RCC 7860 (cell line): ENCODE measurements around the gene SGSH.
"Not testable (repeated sequence)": the region's sequence is repeated elsewhere in the genome, so short reads cannot be mapped to it uniquely, and the experiment has no call there.

ENCODE experiments used
- DNase-seq: peaks from one replicate; pipeline ENCODE4 v3.0.0-alpha.2; 2015; ENCODE audit warnings: low spot score
- FAIRE-seq: peaks from 2 replicates; lab custom pipeline; 2012; peaks lifted over from hg19 to GRCh38; lab: Jason Lieb, UNC

SGSH gene

GRCh38 chr17:80212962-80213642 lies 7.0 kb downstream of the SGSH start:
- FAIRE-seq (no peak), DNase-seq (no peak)

GRCh38 chr17:80212511-80212910 lies 7.6 kb downstream of the SGSH start:
- DNase-seq (no peak), FAIRE-seq (no peak)

DNA sequence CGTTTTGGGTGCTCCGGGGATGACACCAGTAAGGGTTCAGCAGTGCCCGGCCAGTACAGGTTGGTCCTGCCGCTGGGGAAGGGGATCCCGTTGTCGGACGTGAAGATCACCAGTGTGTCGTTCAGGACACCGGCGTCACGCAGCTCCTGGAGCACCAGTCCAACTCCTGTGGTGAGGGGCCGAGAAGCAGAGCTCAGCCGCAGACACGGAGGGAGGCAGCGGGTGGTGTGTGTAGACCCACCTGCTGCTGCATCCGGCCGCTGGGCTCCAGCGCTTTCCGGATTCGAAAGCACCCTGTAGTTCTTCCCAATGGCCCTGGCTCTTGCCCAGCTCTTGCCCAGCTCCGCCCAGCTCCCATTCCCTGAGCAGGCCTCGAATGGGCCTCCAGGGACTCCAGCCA lies 8.0 kb downstream of the SGSH start:
- no peak for DNase-seq
- no peak for FAIRE-seq

DNA sequence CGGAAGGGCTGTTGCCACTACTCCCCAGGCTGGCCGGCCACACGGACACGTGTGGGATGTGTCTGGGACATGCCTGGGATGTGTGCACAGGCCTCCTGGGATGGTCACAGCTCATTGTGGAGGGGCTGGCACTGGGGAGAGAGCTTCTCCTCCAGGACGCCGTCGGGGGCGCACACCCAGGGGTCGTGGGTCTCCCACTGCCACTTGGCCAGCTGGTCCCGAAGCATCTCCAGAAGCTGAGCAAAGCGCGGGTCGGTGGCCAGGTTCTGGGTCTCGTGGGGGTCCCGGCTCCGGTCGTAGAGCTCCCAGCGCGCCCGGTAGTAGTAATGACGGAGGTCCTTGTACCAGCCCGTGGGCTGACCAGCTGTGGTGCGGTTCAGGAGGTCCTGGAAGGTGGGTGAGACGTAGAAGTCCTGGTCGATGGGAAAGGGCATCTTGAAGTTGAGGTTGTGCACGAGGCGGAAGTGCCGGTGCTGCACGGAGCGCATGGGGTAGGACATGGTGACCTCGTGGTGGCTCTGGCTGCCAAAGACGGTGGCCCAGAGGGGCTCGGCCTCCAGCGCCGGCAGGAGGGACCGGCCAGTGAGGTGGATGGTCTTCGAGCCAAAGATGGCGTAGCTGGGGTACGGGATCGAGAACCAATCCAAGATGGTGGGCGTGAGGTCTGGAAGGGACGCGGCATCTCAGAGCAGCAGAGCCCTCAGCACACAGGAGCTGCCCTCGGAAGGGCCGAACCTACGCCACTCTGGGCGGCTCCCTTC lies 9.6 kb downstream of the SGSH start:
- no peak for FAIRE-seq

DNA sequence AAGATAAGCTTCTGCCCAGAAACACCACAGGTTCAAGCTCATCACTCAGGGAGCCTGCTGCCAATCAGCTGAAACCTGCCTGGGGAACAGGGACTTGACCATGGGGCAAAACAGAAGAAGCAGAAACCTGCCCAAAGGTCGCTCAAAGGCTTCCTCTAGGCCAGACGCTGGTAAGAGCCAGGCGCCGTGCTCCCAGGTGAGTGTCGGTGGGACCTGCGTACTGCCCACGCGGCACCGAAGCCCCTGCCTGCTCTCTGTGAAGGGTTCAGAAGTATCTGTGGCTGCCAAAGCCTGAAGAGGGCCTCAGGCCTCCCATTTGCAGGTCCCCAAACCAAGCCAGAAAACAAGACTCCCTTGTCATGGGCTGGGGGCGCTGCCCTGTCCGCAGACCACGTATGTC lies 10.4 kb downstream of the SGSH start:
- DNase-seq = no peak
- no peak for FAIRE-seq

More for the DNA sequence above, 9.6 kb downstream of the SGSH start:
- no peak for DNase-seq

GRCh38 chr17:80208050-80208449 lies 12.1 kb downstream of the SGSH start:
- no peak for DNase-seq
- FAIRE-seq = no peak

GRCh38 chr17:80205811-80206210 lies 14.3 kb downstream of the SGSH start:
- no peak for DNase-seq
- no peak for FAIRE-seq

- no peak for DNase-seq
- no peak for FAIRE-seq
Observed at GRCh38 chr17:80204626-80205468, 15.3 kb downstream of the SGSH start.

- FAIRE-seq = no peak
- no peak for DNase-seq
Observed at GRCh38 chr17:80203471-80203963, 16.6 kb downstream of the SGSH start.

- FAIRE-seq (no peak), DNase-seq (no peak)
Observed at GRCh38 chr17:80202197-80202596, 17.9 kb downstream of the SGSH start.

DNA sequence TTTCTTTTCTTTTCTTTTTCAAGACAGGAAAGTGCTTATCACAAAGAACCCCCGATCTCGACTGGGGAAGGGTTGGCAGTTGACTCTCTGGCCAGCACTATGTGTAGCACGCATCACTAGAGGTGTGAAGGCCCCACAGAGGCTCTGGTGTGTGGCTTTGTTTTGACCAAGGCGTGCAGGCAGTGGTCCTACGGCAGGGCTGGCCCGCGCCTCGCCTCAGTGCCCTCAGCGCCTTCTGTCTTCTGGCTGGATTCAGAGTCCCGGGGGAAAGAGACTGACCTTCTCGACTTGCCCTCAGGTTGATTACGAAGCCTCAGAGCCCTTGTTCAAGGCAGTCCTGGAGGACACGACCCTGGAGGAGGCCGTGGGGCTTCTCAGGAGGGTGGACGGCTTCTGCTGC lies 18.7 kb downstream of the SGSH start:
- no peak for FAIRE-seq

DNA sequence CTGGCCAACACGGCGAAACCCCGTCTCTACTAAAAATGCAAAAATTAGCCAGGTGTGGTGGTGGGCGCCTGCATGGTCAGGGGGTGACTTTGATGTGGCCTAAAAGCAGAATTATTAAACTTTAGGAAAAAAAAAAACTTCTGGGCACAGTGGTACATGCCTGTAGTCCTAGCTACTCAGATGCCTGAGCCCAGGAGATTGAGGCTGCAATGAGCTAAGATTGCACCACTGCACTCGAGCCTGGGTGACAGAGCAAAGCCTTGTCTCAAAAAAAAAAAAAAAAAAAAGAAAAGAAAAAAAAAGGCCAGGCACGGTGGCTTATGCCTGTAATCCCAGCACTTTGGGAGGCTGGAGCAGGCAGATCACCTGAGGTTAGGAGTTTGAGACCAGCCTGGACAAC lies 20.8 kb downstream of the SGSH start:
- FAIRE-seq, DNase-seq: not testable (repeated sequence)

More for the DNA sequence above, 18.7 kb downstream of the SGSH start:
- no peak for DNase-seq

GRCh38 chr17:80198144-80198661 lies 21.9 kb downstream of the SGSH start:
- FAIRE-seq (no peak), DNase-seq (no peak)

- FAIRE-seq = no peak
Observed at GRCh38 chr17:80196652-80197051, 23.5 kb downstream of the SGSH start.

DNA sequence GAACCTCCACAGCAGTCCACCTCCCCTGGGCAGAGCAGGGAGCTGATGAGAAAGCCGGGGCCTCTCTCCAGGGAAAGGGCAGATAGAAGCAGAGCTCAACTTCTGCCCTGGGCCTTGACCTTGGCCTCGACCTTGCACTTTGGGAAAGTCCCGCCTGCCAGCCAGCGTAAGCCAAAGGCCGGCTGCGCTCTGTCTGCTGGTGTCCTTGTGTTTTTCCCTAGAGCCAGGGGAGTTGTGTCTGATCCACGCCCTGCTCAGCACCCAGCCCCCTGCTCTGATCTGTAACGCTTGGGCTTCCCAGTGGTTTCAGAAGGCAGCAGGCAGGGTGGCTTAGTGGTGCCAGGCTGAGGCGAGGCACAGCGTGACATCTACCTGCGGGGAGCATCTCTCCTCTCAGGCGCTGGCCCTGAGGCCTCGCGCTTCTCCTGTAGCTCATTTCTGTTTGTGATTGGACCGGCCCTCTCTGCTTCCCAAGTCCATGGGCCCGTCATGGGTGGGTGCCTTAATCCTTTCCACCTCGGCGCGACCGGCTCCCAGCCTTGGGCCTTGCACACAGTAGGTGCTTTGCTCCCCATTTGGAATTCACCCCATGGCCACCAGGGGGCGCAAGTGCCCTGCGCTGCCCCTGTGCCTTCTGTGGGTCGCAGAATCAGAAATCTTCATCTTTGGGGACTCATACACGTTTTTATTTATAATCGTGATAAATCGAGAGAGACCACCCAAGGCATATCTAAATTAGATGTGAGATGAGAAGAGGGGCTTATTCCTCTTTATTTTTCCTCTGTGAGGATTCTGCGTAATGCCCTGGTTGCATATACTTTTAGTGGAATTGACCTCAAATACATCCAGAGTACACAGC lies 24.2 kb downstream of the SGSH start:
- DNase-seq = no peak
- FAIRE-seq = no peak

More at GRCh38 chr17:80196652-80197051, 23.5 kb downstream of the SGSH start:
- DNase-seq = no peak

GRCh38 chr17:80195141-80195540 lies 25.0 kb downstream of the SGSH start:
- DNase-seq = no peak
- no peak for FAIRE-seq

GRCh38 chr17:80191865-80192661 lies 28.1 kb downstream of the SGSH start:
- DNase-seq (no peak), FAIRE-seq (no peak)

- FAIRE-seq (no peak), DNase-seq (no peak)
Observed at GRCh38 chr17:80191192-80191591, 28.9 kb downstream of the SGSH start.

- DNase-seq = no peak
- FAIRE-seq = no peak
Observed at GRCh38 chr17:80190716-80191115, 29.4 kb downstream of the SGSH start.
